Loucy (cell line): ENCODE results near the gene NEDD4L.

Experiments used
- H2AFZ ChIP-seq: fragments of 200-600 bp; sonication (generic); 2 replicates; pipeline ENCODE4 v1.6.0; 2016; ENCODE audit warnings: antibody characterized with exemption, mild to moderate bottlenecking, low read length, moderate library complexity
- H3F3A ChIP-seq: fragments of 200-600 bp; 2 replicates; pipeline ENCODE4 v1.6.0; 2016; ENCODE audit warnings: antibody characterized with exemption, low read depth, mild to moderate bottlenecking
- H3K27me3 ChIP-seq: fragments of 200-600 bp; sonication (generic); 2 replicates; pipeline ENCODE4 v1.6.1; 2014; ENCODE audit warnings: low read length, mild to moderate bottlenecking; ENCODE audit not compliant: insufficient read depth, poor library complexity, severe bottlenecking
- H3K36me3 ChIP-seq: fragments of 200-600 bp; sonication (generic); 2 replicates; pipeline ENCODE4 v1.6.1; 2016; ENCODE audit warnings: low read length; ENCODE audit not compliant: insufficient read depth
- H3K4me1 ChIP-seq: fragments of 200-600 bp; sonication (generic); 2 replicates; pipeline ENCODE4 v1.5.1; 2014; ENCODE audit warnings: low read length, mild to moderate bottlenecking; ENCODE audit not compliant: insufficient read depth, poor library complexity, severe bottlenecking
- H3K4me2 ChIP-seq: fragments of 200-600 bp; sonication (generic); 2 replicates; pipeline ENCODE4 v1.6.0; 2014; ENCODE audit warnings: antibody characterized with exemption, low read length, low read depth, mild to moderate bottlenecking; ENCODE audit not compliant: poor library complexity, severe bottlenecking
- H3K4me3 ChIP-seq: fragments of 200-600 bp; sonication (generic); 2 replicates; pipeline ENCODE4 v1.5.1; 2014; ENCODE audit warnings: low read length, mild to moderate bottlenecking, mixed read lengths; ENCODE audit not compliant: poor library complexity, severe bottlenecking
- H3K79me2 ChIP-seq: fragments of 200-600 bp; sonication (generic); 2 replicates; pipeline ENCODE4 v1.6.1; 2014; ENCODE audit warnings: low read length; ENCODE audit not compliant: insufficient read depth
- H3K9ac ChIP-seq: fragments of 200-600 bp; sonication (generic); 2 replicates; pipeline ENCODE4 v1.6.0; 2014; ENCODE audit warnings: mild to moderate bottlenecking, low read depth, low read length, moderate library complexity; ENCODE audit not compliant: poor library complexity, severe bottlenecking
- H3K9me2 ChIP-seq: fragments of 200-600 bp; sonication (generic); replicated peaks from 2 replicates; pipeline ENCODE4 v1.6.1; 2016; ENCODE audit warnings: low read depth, low read length, mixed read lengths
- H3K9me3 ChIP-seq: fragments of 200-600 bp; sonication (generic); 2 replicates; pipeline ENCODE4 v1.6.1; 2014; ENCODE audit warnings: mild to moderate bottlenecking, antibody characterized with exemption, low read length, low read depth; ENCODE audit not compliant: insufficient read depth
- H4K20me1 ChIP-seq: fragments of 200-600 bp; sonication (generic); 2 replicates; pipeline ENCODE4 v1.6.0; 2014; ENCODE audit warnings: antibody characterized with exemption, low read length, mild to moderate bottlenecking; ENCODE audit not compliant: insufficient read depth, poor library complexity, severe bottlenecking
- EZH2phosphoT487 ChIP-seq: fragments of 200-600 bp; IDR thresholded peaks from 2 replicates; pipeline ENCODE4 v1.6.1; 2018; ENCODE audit warnings: antibody characterized with exemption, mild to moderate bottlenecking, moderate library complexity, borderline replicate concordance
- TF ChIP-seq, protein P1 (sequence below): fragments of 200-600 bp; sonication (generic); conservative IDR thresholded peaks from 2 replicates; pipeline ENCODE4 v1.5.1; 2014; ENCODE audit warnings: mild to moderate bottlenecking, antibody characterized with exemption, low read length

The NEDD4L gene

DNA sequence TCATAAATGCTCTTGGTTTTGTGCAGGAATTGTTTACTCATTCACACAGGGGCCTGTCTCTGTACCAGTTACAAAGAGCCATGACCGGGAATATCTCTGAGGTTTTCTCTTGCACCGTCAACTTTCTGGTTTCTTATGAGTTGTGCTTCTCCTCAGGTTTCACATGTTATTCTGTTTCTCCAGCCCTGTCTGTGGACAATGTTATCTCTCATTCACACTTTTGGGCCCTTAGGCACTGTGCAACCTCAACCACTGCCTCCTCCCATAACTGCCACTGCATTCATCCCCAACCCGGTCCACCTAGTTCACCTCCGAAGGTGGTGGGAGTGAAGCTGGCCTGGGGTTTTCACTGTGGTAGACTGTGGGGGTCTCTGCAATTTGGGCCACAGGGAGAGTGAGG, 22.5 kb upstream of the NEDD4L start:
- Histone ChIP-seq H3K4me3 (no peak overlapping the region), H3K9me3 (no peaks in the 10 kb centered on the region), H2AFZ (no peak overlapping the region), H3K4me1 (no peaks in the 10 kb centered on the region), H3F3A (no peaks in the 10 kb centered on the region), H3K79me2 (no peaks in the 10 kb centered on the region), H3K36me3 (no peaks in the 10 kb centered on the region), H3K27me3 (no peaks in the 10 kb centered on the region), H3K9me2 (no peaks in the 10 kb centered on the region), H4K20me1 (no peaks in the 10 kb centered on the region), H3K9ac (no peak overlapping the region), H3K4me2 (no peak overlapping the region)
- TF ChIP-seq, protein P1, sequence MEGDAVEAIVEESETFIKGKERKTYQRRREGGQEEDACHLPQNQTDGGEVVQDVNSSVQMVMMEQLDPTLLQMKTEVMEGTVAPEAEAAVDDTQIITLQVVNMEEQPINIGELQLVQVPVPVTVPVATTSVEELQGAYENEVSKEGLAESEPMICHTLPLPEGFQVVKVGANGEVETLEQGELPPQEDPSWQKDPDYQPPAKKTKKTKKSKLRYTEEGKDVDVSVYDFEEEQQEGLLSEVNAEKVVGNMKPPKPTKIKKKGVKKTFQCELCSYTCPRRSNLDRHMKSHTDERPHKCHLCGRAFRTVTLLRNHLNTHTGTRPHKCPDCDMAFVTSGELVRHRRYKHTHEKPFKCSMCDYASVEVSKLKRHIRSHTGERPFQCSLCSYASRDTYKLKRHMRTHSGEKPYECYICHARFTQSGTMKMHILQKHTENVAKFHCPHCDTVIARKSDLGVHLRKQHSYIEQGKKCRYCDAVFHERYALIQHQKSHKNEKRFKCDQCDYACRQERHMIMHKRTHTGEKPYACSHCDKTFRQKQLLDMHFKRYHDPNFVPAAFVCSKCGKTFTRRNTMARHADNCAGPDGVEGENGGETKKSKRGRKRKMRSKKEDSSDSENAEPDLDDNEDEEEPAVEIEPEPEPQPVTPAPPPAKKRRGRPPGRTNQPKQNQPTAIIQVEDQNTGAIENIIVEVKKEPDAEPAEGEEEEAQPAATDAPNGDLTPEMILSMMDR: no peak
- no peak for TF ChIP-seq EZH2phosphoT487

DNA sequence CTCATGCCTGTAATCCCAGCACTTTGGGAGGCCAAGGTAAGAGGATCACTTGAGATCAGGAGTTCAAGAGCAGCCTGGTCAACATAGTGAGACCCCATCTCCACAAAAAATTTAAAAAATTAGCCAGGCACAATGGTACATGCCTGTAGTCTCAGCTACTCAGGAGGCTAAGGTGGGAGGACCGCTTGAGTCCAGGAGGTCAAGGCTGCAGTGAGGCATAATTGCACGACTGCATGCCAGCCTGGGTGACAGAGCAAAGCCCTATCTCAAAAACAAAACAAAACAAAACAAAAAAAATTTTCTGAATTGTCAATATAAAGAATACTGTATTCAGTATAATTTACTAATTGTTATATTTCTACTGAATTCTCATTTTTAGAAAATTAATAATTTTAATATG, 20.9 kb upstream of the NEDD4L start:
- H3K4me2 ChIP-seq: no peak overlapping the region
- no peaks in the 10 kb centered on the region for H3F3A ChIP-seq
- TF ChIP-seq EZH2phosphoT487: no peak
- TF ChIP-seq, protein P1: no peak
- H4K20me1 ChIP-seq: no peaks in the 10 kb centered on the region
- H3K9ac ChIP-seq: no peak overlapping the region
- no peaks in the 10 kb centered on the region for H3K9me3 ChIP-seq
- no peaks in the 10 kb centered on the region for H3K27me3 ChIP-seq
- no peaks in the 10 kb centered on the region for H3K9me2 ChIP-seq
- H3K36me3 ChIP-seq: no peaks in the 10 kb centered on the region
- no peak overlapping the region for H3K4me3 ChIP-seq
- no peaks in the 10 kb centered on the region for H3K79me2 ChIP-seq
- no peaks in the 10 kb centered on the region for H3K4me1 ChIP-seq
- H2AFZ ChIP-seq: no peak overlapping the region

DNA sequence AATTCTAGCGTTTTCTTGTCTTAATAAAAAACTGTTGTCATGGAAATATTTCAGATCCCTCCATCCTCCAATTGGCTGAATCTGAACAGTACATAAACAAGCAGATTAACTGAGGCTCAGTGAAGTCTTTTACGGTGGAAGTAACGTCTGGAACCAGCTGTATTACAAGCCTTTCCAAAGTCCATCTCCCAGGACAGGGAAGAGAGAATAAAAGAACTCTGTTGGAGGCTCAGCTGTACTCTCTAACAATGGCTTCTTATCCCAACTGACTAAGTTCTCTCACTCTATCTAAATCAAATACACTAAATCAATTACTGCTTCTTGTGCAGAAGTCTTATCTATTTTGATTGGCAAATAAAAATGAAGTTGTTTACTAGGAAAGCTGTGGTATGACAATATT, 19.9 kb upstream of the NEDD4L start:
- H2AFZ ChIP-seq: no peak overlapping the region
- no peaks in the 10 kb centered on the region for H3F3A ChIP-seq
- H3K36me3 ChIP-seq: no peaks in the 10 kb centered on the region
- no peaks in the 10 kb centered on the region for H3K79me2 ChIP-seq
- H3K27me3 ChIP-seq: no peaks in the 10 kb centered on the region
- H3K4me2 ChIP-seq: no peak overlapping the region
- TF ChIP-seq, protein P1: no peak
- TF ChIP-seq EZH2phosphoT487: no peak
- no peaks in the 10 kb centered on the region for H3K9me3 ChIP-seq
- H3K9me2 ChIP-seq: no peaks in the 10 kb centered on the region
- no peak overlapping the region for H3K9ac ChIP-seq
- H4K20me1 ChIP-seq: no peaks in the 10 kb centered on the region
- no peak overlapping the region for H3K4me3 ChIP-seq
- H3K4me1 ChIP-seq: no peaks in the 10 kb centered on the region
